Ascending aorta (tissue), 2 donors: ENCODE data around the gene SDK1. TPM values are rescaled to one million over a fixed set of nuclear protein-coding genes. Genes with fewer than 3 reads are reported as not detected.

Source experiments
- DNase-seq, 2 donors: peaks; one replicate each; pipeline ENCODE4 v3.0.0-alpha.2; 2019; ENCODE audit warnings: low spot score in 2 of 2
- H3K27ac ChIP-seq, 2 donors: fragments of 200-600 bp; sonication (generic); one replicate each; pipeline ENCODE4 v1.5.1; 2016 to 2017; ENCODE audit warnings: mild to moderate bottlenecking in 1 of 2
- H3K27me3 ChIP-seq: fragments of 200-600 bp; sonication (generic); one replicate; pipeline ENCODE4 v1.5.1; 2017
- H3K36me3 ChIP-seq, 2 donors: fragments of 200-600 bp; sonication (generic); one replicate each; pipeline ENCODE4 v1.5.1; 2016
- H3K4me1 ChIP-seq, 2 donors: fragments of 200-600 bp; sonication (generic); one replicate each; pipeline ENCODE4 v1.5.1; 2016 to 2017; ENCODE audit warnings: mild to moderate bottlenecking in 1 of 2
- H3K4me3 ChIP-seq, 2 donors: fragments of 200-600 bp; sonication (generic); one replicate each; pipeline ENCODE4 v1.5.1; 2016 to 2017; ENCODE audit warnings: mild to moderate bottlenecking in 1 of 2
- H3K9me3 ChIP-seq, 2 donors: fragments of 200-600 bp; sonication (generic); one replicate each; pipeline ENCODE4 v1.5.1; 2016
- CTCF ChIP-seq, 3 experiments: fragments of 200-600 bp in 2 of 3; fragments of 450-650 bp in 1 of 3; sonication (generic) in 2 of 3; IDR thresholded peaks; one replicate each; pipeline ENCODE4 v1.5.1; 2016 to 2019; ENCODE audit warnings: antibody characterized with exemption in 3 of 3, mild to moderate bottlenecking in 1 of 3, moderate library complexity in 1 of 3
- intact Hi-C: fragments of 100-400 bp; cut with DNase I; formaldehyde crosslinking; loops from one replicate; pipeline ENCODE4 v1.15.1; 2023
- total RNA-seq: library from RNA; depleted of rRNA; stranded (reverse); fragments of >200 nt; gene quantifications from one replicate; pipeline ENCODE4 v1.1.0, GENCODE V29; 2016

The SDK1 gene
- total RNA-seq, 1 donor from 2014 or later, result 13.3 TPM

GRCh38 chr7:4050126-4050660 lies 749.1 kb downstream of the SDK1 start:
- Histone ChIP-seq H3K27me3 (no peaks in the 10 kb centered on the region), H3K4me1 (no peaks in the 10 kb centered on the region), H3K9me3 (no peaks in the 10 kb centered on the region), H3K36me3 (peaks cover 3 to 13% of the 10 kb centered on the region in 2 donors), H3K4me3 (no peak overlapping the region), H3K27ac (no peak overlapping the region)
- intact Hi-C loops, result no loop called here
- TF ChIP-seq CTCF (IDR thresholded peaks at IDR 0.05), result no peak
- DNase-seq, result no peak

GRCh38 chr7:4051696-4052095 lies 750.6 kb downstream of the SDK1 start:
- intact Hi-C loops, result no loop called here
- no peaks in the 10 kb centered on the region for H3K4me1 ChIP-seq
- TF ChIP-seq CTCF (IDR thresholded peaks at IDR 0.05), result no peak
- no peak overlapping the region for H3K27ac ChIP-seq
- peaks cover 3 to 13% of the 10 kb centered on the region in 2 donors for H3K36me3 ChIP-seq
- no peaks in the 10 kb centered on the region for H3K9me3 ChIP-seq
- H3K27me3 ChIP-seq, result no peaks in the 10 kb centered on the region
- DNase-seq, result no peak
- H3K4me3 ChIP-seq, result no peak overlapping the region

- Histone ChIP-seq H3K36me3 (peaks cover 3 to 13% of the 10 kb centered on the region in 2 donors), H3K4me3 (no peak overlapping the region), H3K9me3 (no peaks in the 10 kb centered on the region), H3K27ac (no peak overlapping the region), H3K4me1 (no peaks in the 10 kb centered on the region), H3K27me3 (no peaks in the 10 kb centered on the region)
- intact Hi-C loops, result no loop called here
- no peak for TF ChIP-seq CTCF (IDR thresholded peaks at IDR 0.05)
- DNase-seq, result no peak
Observed at GRCh38 chr7:4052130-4052529, 751.1 kb downstream of the SDK1 start.

GRCh38 chr7:4054158-4054557 lies 753.1 kb downstream of the SDK1 start:
- peaks cover 3 to 13% of the 10 kb centered on the region in 2 donors for H3K36me3 ChIP-seq
- H3K4me3 ChIP-seq, result no peak overlapping the region
- no peaks in the 10 kb centered on the region for H3K4me1 ChIP-seq
- no peak for TF ChIP-seq CTCF (IDR thresholded peaks at IDR 0.05)
- H3K9me3 ChIP-seq, result no peaks in the 10 kb centered on the region
- no peak for DNase-seq
- no peak overlapping the region for H3K27ac ChIP-seq
- intact Hi-C loops, result no loop called here
- H3K27me3 ChIP-seq, result no peaks in the 10 kb centered on the region

GRCh38 chr7:4056552-4057288 lies 755.7 kb downstream of the SDK1 start:
- Histone ChIP-seq H3K27ac (no peak overlapping the region), H3K27me3 (no peaks in the 10 kb centered on the region), H3K9me3 (peaks cover 0 to 4% of the 10 kb centered on the region in 2 donors), H3K36me3 (peaks cover 3 to 10% of the 10 kb centered on the region in 2 donors), H3K4me3 (no peak overlapping the region), H3K4me1 (no peaks in the 10 kb centered on the region)
- DNase-seq, result no peak
- intact Hi-C loops, result no loop called here
- no peak for TF ChIP-seq CTCF (IDR thresholded peaks at IDR 0.05)
